HG03354 (cell line): ENCODE results near the gene COL1A1.

Experiments used
- ATAC-seq: cut with Tn5 transposase; IDR thresholded peaks from one replicate; pipeline ENCODE4 v1.9.1; 2021; ENCODE audit warnings: mild to moderate bottlenecking; ENCODE audit not compliant: unreplicated experiment, poor library complexity, severe bottlenecking

COL1A1 gene

DNA sequence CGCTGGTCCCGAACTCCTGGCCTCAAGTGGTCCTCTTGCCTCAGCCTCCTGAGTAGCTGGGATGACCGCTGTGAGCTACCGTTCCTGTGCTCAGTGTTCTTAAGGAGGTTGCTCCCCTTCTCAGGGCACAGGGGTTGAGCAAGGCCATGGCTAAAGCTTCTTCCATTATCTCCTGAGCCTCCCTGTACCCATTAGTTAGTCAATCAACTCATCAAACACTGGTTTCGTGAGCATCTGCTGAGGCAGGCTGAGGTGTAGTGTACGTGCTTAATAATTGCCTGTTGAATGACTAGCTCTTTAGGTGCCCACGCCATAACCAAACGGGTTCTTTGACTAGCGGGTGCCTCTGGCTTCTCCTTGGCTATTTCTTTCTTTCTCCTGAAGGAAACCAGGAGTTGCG is 24.0 kb downstream of the COL1A1 start:
- no peak for ATAC-seq

- ATAC-seq: no peak
Observed at GRCh38 chr17:50176559-50177357, 24.7 kb downstream of the COL1A1 start.

GRCh38 chr17:50175035-50175807 is 26.2 kb downstream of the COL1A1 start:
- ATAC-seq: no peak

DNA sequence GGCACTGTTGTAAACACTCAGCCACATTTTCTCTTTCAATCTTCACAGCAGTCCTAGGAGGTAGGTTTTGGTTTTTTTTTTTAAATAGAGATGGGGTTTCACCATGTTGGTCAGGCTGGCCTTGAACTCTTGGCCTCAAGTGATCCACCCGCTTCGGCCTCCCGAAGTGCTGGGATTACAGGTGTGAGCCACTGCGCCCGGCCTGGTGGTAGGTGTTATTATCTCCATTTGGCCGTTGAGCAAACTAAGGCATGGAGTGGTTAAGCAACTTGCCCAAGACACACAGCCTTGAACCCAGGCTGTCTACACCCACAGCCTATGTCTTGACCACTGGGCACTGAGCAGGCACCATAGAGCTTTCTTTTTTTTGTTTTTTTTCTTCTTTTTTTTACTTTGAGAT is 27.0 kb downstream of the COL1A1 start:
- ATAC-seq: no peak

- ATAC-seq: no peak
Observed at GRCh38 chr17:50173335-50173941, 28.0 kb downstream of the COL1A1 start.

- ATAC-seq: no peak
Observed at GRCh38 chr17:50172936-50173334, 28.5 kb downstream of the COL1A1 start.

DNA sequence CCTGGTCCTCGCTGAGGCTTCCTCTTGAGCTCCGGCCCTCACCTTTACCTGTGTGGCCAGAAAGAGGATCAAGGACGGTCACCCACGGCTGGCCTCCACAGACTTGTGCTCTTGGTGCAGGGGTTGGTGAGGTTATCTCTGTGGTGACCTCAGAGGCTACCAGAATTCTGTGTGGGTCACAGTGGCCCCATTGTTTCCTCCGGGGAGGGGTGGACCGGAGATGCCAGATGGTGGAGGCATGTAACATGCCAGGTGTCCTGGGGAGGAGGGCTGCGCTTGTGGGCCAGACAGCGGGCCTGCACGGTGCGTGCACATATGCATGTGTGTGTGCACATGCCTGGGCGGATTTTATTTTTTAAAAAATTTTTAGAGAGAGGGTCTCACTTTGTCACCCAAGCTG is 29.3 kb downstream of the COL1A1 start:
- ATAC-seq: no peak

DNA sequence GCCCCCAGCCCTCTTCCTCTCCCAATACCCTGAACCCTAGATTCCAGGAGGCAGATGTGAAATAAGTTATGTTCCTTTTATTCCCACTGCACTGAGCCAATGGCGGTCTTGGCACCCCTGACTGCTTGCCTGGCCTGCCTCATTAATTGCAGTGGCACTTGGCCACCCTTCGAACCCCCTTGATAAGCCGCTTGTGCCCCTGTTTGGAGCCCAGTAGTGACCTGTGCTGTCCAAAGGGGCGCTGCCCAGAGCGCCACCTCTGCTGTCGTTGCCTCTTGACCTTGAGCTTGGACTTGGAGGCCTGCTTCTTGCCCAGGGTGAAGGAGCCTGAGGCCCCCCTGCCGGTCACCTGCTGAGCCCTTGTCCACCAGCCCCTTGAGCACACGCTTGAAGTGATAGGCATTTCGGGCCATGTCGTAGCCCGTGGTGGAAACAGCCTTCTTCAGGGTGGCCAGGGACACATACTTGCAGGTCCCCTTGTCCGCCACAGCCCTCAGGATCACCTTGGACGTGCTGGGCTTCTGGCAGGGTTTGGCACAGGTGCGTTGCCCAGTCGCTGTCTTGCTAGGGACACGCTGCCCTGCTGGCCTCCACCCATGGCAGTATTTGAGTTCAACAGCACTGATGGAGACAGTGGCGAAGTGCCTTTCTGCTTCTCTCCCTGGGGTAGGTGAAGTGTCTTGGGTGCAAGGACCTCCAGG is 29.9 kb downstream of the COL1A1 start:
- ATAC-seq: no peak

DNA sequence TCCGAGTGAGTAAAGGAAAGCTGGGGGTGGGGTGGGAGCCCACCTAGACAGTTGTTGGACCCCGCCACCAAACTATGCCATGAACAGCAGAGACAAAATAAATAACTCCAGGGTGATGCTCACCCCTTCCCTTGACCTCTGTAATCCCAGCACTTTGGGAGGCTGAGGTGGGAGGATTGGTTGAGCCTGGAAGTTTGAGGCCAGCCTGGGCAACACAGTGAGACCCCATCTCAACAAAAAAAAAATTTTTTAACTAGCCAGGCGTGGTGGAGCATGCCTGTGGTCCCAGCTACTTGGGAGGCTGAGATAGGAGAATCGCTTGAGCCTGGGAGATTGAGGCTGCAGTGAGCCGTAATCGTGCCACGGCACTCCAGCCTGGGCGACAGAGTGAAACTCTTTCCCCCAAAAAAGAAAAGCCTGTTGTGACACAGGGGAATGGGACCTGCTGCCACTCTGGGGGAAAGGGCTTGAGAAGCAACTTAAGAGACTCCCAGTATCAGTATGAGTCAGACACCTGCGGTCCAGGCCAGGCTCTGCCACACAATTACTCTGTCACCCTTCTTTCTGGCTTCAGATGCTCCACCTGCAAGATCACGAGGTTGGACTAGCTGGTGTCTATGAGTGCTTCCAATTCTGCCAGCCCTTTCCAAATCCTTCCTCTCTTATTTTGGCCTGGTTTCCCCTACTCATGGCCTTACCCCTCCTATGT is 30.6 kb downstream of the COL1A1 start:
- peak; percentile 73 for ATAC-seq

DNA sequence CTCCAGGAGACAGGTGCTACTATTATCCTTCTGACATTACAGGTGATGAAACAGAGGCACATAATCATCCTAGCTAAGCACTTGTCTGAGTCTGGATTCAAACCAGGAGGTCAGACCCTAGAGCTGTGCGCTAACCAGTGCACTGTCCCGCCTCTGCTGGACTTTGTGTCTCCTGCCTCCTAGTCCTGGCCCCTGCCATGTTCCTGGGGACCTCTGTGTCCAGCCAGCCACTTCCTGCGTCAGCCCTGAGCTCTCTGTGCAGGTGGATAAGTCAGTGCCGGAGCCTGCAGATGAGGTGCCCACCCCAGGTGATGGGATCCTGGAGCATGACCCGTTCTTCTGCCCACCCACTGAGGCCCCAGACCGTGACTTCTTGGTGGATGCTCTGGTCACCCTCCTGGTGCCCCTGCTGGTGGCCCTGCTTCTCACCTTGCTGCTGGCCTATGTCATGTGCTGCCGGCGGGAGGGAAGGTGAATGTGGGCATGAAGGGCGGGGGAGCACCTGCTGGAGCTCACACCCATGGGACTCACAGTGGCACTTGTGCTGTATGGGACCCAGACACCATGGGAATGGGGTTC is 31.5 kb downstream of the COL1A1 start:
- no peak for ATAC-seq

GRCh38 chr17:50169121-50169764 is 32.2 kb downstream of the COL1A1 start:
- ATAC-seq: no peak

- no peak for ATAC-seq
Observed at GRCh38 chr17:50168319-50168718, 33.1 kb downstream of the COL1A1 start.

- no peak for ATAC-seq
Observed at GRCh38 chr17:50167371-50167770, 34.1 kb downstream of the COL1A1 start.

- no peak for ATAC-seq
Observed at GRCh38 chr17:50166518-50167181, 34.8 kb downstream of the COL1A1 start.

DNA sequence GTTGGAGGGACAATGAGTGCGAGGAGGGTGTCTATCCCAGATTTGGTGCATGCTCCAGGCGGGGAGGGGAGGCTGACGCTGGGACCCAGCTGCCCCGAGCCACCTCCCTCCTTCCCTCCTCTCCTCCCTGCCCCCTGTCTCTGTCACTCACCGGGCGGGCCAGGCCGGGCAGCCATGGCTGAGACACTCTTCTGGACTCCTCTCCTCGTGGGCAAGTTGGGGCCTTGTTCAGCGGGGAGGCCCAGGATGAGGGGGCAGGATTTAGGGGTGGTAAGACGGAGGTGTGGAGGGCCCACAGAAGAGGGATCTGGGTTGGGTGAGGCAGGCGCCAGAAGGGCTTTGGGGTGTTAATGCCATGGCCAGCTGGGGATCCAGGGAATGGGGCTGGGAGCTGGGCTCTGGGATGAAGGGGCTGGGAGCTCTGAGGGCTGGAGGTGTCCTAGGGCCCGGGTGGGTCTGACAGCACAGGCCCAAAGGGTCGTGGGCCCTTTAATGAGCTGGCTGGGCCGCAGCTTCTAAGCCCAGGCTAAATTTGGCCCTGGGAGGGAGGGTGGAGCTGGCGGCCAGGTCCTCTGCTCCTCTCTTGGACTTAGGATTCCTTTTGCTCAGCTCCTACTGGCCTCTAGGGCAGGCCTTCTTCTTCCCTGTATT is 35.4 kb downstream of the COL1A1 start, which contains the start of gene SGCA:
Gene SGCA (plus strand): TSS at position 139 of the 651 bp plus-strand sequence. CDS start 36 bp downstream, at position 175.
- no peak for ATAC-seq

- ATAC-seq: no peak
Observed at GRCh38 chr17:50165466-50165865, 36.0 kb downstream of the COL1A1 start.

- ATAC-seq: no peak
Observed at GRCh38 chr17:50165066-50165465, 36.4 kb downstream of the COL1A1 start.

DNA sequence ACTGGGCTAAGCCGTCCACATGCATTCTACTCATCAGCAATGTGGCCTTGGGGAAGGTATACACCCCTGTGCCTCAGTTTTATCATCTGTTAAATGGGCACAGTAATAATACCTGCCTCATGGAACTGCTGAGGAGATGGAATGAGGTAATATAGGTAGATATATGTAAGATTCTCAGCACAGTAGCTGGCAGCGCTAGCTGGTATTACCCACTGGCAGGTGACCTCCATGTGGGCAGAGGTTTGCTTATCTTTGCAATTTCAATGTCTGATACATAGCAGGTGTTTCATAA is 36.8 kb downstream of the COL1A1 start:
- no peak for ATAC-seq
